Camera-type eye (tissue), 1 donor: ENCODE data around the gene ZSCAN5A. TPM values are rescaled to one million over a fixed set of nuclear protein-coding genes. Genes with fewer than 3 reads are reported as not detected.

ENCODE experiments used
- total RNA-seq: library from RNA; depleted of rRNA; stranded (reverse); fragments of >200 nt; gene quantifications from one replicate; pipeline ENCODE4 v1.2.3, GENCODE V29; 2014

Gene ZSCAN5A
- 12.8 TPM for total RNA-seq

GRCh38 chr19:56314381-56315076 is at the start of gene ZSCAN5A:
Gene ZSCAN5A (minus strand): TSS chr19:56314839. CDS start chr19:56225046, 89,793 bp downstream.

GRCh38 chr19:56272161-56272798 is 42.4 kb downstream of the ZSCAN5A start, which contains the start of gene EDDM13:
Gene EDDM13 (plus strand): TSS chr19:56272748. CDS start chr19:56272835, 87 bp downstream.

GRCh38 chr19:56201973-56202372 is 112.7 kb downstream of the ZSCAN5A start, which contains the start of gene ZSCAN5C:
Gene ZSCAN5C (plus strand): TSS chr19:56202273. CDS start chr19:56205914, 3,641 bp downstream.

GRCh38 chr19:56197646-56198045 is 117.0 kb downstream of the ZSCAN5A start, which contains the start of gene ZSCAN5B:
Gene ZSCAN5B (minus strand): TSS chr19:56197783. CDS start chr19:56193052, 4,731 bp downstream.

GRCh38 chr19:56175861-56176307 is 138.8 kb downstream of the ZSCAN5A start, which contains the start of gene GALP:
Gene GALP (plus strand): TSS chr19:56176008. CDS start chr19:56177109, 1,101 bp downstream.

Other genes starting within 250 kb of the ZSCAN5A start
- gene ZNF787, start 193.5 kb downstream of the ZSCAN5A start, total RNA-seq: 14.5 TPM
- 30.0 TPM for gene ZNF444, start 173.6 kb downstream of the ZSCAN5A start, total RNA-seq
- gene GALP, start 138.8 kb downstream of the ZSCAN5A start, total RNA-seq: not detected
- 0.49 TPM for gene ZSCAN5B, start 117.1 kb downstream of the ZSCAN5A start, total RNA-seq
- not detected for gene ZSCAN5C, start 112.6 kb downstream of the ZSCAN5A start, total RNA-seq
- not detected for gene EDDM13, start 42.1 kb downstream of the ZSCAN5A start, total RNA-seq
- gene ZNF582, start 78.7 kb upstream of the ZSCAN5A start, total RNA-seq: 7.1 TPM
- 17.9 TPM for gene ZNF583, start 89.5 kb upstream of the ZSCAN5A start, total RNA-seq
- gene ZNF667, start 162.5 kb upstream of the ZSCAN5A start, total RNA-seq: 19.7 TPM
- gene ZNF471, start 193.0 kb upstream of the ZSCAN5A start, total RNA-seq: 16.5 TPM
- gene ZFP28, start 224.1 kb upstream of the ZSCAN5A start, total RNA-seq: 26.6 TPM